GM18498 (cell line): ENCODE measurements around the gene ATPAF2.

Experiments used
- ATAC-seq: cut with Tn5 transposase; IDR thresholded peaks from one replicate; pipeline ENCODE4 v1.9.1; 2021; ENCODE audit warnings: mild to moderate bottlenecking, moderate library complexity; ENCODE audit not compliant: unreplicated experiment

ATPAF2 gene

DNA sequence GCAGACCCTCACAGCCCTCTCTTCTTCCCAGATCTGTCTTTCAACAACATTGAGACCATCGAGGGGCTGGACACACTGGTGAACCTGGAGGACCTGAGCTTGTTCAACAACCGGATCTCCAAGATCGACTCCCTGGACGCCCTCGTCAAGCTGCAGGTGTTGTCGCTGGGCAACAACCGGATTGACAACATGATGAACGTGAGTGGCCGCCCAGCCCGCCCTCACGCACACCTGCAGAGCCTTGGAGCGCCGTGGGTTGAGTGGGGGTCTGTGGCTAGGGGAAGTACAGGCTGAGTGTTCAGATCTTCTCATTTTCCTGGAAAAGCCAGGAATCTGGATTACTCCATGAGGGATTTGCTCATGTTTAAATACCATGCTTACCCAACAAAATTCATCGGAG, 51.1 kb downstream of the ATPAF2 start:
- no peak for ATAC-seq

GRCh38 chr17:17987187-17987896, 51.6 kb downstream of the ATPAF2 start:
- ATAC-seq = no peak

DNA sequence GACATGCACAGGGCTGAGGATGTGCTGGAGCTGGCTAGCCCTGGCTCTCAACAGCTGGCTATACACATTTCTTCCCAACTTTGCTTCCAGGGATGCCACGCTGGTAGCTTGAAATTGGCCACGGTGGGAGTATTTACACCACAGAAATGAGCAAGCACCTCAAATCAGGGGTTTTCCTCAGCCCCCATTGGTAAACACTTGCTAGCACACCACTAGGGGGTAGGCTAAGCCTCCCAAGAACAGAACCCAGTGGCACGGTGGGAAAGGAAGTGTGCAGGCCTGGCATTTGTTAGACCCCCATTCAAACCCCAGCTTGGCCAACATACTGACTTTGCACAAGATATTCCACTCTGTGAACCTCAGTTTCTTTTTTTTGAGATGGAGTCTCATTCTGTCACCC, 53.4 kb downstream of the ATPAF2 start:
- no peak for ATAC-seq

DNA sequence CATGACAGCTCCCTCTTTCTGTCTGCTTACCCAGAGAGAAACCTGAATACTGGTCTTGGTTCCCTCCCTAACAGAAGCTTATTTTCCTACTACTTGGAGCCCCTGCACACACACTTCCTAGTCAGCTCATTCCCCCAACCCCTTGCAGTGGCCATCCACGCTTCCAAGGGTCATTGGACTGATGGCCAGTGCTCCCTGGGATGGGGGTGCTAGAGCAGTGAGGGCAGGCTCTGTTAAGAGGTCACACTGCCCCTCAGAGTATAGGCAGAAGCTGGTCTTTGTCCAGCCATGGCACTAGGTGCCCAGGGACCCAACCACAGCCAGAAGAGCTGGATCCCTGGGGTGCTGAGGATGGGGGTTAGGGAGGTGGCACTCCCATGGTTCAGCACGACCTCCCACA, 53.8 kb downstream of the ATPAF2 start:
- no peak for ATAC-seq

DNA sequence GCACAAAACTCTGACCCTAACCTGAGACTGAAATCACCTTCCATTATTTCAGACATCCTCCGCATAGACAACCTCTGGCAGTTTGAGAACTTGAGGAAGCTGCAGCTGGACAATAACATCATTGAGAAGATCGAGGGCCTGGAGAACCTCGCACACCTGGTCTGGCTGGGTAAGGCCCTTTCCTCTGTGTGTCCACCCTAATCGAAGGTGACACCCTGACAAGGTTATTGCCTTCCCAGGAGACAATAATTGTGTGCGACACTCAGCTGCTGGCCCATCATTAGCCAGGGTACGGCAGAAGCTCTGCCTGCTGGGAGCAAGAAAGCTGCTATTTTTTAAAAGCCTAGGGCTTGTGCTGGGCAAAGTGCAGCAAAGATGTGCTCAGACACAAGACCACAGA, 55.2 kb downstream of the ATPAF2 start:
- no peak for ATAC-seq

- no peak for ATAC-seq
Measured at GRCh38 chr17:17983376-17983775, 55.6 kb downstream of the ATPAF2 start.

- ATAC-seq = no peak
Measured at GRCh38 chr17:17982801-17983200, 56.2 kb downstream of the ATPAF2 start.

DNA sequence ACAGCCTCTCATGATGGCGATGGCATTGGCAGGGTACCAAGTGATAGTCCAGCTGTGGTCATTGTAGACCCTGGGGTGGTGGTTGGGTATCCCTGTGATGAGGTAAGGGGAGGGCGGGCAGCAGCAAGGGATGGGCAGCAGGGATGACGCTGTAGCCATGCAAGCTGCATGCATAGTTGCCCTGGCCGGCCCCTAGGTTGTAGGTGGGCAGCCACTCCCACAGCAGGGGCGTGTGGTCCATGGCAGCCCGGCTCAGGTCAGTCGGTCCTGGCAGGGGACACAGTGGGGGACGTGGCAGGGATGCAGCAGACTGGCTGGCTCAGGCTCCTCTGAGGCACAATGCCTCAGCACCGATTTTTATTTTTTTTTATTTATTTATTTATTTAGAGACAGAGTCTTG, 57.6 kb downstream of the ATPAF2 start:
- ATAC-seq = no peak

- no peak for ATAC-seq
Measured at GRCh38 chr17:17979778-17980177, 59.2 kb downstream of the ATPAF2 start.

- ATAC-seq = no peak
Measured at GRCh38 chr17:17978481-17979424, 60.2 kb downstream of the ATPAF2 start.

DNA sequence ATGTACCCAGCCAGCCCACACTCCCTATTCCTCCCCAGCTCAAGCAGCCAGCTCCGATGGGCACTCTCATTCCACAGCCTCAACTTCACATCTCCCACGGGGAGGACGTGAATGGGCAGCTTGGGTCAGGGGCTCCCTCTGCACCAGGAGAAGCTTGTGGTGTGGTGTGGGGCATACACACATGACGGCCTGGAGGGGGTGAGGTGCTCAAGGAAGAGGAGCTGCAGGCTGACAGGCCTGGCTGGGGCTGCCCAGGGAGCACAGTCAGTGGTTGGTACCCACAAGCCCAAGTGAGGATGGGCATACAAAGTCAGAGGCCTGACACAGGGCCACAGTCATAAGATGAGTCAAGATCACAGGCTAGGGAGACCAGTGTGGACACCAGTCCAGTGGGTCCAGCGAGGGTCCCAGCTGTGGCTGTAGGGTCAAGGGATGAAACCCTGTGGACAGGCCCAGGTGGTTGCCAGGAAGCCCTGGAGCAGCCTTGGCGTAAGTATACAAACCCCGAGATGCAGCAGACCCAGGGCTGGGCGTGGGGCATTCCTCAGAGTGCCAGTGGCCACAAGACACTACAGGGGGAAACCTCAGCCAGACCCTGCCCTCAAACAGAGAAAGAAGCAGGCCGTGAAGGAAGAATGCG, 61.9 kb downstream of the ATPAF2 start:
- ATAC-seq = no peak

- ATAC-seq = no peak
Measured at GRCh38 chr17:17975436-17975835, 63.5 kb downstream of the ATPAF2 start.

DNA sequence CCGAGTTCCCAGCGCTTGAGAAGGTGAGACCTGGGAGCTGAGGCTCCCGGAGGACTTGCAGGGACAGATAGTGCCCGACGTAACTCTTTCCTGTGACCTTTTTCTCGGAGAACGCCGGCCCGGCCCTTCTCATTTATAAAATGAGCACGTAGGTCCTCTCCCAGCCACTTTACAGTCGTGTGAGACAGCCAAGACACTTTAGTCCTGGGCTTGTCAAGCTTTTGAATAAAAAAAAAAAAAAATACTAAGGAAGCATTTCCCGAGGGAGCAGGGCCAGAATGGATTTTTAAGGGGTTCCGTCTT, 66.1 kb downstream of the ATPAF2 start:
- no peak for ATAC-seq

DNA sequence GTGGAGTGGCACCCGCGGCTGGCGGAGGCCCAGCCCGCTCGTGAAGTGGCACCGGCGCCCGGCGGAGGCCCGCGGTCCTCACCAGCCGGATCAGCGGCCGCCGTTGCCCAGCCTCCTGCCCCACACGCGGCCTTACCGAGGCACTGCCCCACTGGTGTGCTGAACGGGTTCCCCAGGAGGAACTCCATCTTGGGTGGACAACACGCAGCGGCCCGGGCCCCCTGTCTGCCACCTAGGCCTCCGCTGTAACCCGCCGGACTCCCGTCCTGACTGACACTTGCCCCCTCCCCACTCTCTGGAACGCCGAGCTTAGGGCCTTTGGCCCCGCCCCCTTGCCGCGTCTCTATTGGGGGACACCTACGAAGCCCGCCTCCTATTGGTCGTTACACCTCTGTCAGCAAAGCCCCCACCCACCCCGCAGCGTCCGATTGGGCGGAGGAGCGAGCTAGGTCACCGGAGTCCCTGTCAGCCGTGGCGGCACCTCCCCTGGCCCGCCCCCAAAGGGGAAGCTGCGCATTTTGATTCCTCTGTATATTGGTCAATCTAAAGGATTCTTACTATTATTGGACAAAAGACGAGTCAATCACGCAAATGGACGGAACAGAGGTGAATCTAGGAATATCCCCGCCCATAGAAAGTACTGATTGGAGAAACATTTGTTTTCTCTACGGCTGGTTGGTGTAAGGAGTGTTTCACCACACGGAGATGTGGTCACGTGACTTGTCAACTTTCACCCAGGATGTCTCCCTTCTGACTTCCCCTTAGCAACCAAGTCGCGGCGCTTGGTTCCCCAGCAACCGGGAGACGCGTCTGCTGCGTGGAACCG, 66.6 kb downstream of the ATPAF2 start, which contains the start of the genes DRC3 and TOM1L2:
Gene DRC3 (plus strand): TSS at position 737 of the 826 bp plus-strand sequence. CDS start 4,737 bp downstream, outside the sequence.
Gene TOM1L2 (minus strand): TSS at position 275 of the 826 bp plus-strand sequence. CDS start 87 bp downstream, at position 188.
- peak; percentile 94 for ATAC-seq

DNA sequence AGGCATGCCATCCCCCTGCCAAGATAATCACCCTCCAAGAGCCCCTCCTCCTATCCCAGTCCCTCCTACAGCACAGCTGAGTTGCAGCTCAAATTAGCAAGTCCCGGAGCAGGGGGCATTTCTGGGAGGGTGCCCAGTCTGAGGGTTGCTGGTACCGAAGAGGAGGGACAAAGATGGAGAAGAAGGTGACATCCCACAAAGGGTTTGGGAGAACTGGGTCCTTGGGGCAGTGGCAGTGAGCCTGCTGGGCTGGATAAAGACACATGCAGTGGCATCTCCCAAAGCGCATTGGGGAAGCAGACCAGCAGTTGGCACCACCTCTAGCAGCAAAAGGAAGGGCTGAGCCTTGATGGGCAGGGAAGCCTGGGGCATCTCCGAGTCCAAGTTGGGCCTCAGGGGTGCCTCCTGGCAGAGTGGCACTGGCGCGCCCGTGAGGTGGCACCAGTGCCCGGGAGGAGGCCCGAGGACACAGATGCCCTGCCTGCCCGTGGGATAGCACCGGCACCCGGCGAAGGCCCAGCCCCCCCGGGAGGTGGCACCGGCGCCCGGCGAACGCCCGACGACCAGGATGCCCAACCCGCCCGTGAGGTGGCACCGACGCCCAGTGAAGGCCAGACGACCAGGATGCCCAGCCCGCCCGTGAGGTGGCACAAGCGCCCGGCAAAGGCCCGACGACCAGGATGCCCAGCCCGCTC, 67.4 kb downstream of the ATPAF2 start:
- no peak for ATAC-seq

DNA sequence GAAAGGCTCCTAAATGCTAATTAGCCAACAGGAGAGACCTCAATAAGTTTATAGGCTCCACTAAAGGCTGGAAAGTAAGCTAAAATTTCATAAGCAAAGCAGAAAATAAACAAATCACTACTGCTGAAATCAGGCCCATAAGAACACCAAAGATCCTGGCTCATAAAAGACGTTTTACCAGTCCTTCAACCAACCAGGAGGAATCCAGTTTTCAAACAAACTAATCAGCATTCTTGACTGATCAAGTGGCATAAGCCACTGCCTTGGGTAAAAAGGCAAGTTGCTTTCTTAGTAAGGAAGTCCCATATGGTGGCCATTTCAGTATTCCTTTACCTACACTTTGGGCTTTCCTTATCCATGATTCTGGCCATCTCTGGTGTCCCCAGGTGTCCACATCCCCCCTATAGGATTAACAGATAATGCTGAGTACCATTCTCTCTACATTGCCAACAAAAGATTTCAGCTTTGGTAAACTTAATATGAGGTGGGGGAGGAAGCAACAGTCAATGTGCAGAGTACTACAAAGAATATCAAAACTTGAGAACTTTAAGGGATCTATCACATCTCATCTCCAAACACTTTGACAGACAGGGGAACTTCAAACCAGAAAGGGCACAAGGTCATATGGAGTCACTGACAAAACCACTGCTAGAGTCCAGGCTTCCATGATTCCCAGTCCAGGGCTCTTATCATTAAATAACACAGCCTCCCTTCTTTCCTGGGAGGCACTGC, 68.1 kb downstream of the ATPAF2 start:
- no peak for ATAC-seq
